Measurements from ENCODE around the gene TIAM1. TPM values are rescaled to one million over a fixed set of nuclear protein-coding genes. Genes with fewer than 3 reads are reported as not detected.

Gene TIAM1
- total and polyA plus RNA-seq, 11 donors, result 0.31 to 9.4 (median 1.1) TPM

DNA sequence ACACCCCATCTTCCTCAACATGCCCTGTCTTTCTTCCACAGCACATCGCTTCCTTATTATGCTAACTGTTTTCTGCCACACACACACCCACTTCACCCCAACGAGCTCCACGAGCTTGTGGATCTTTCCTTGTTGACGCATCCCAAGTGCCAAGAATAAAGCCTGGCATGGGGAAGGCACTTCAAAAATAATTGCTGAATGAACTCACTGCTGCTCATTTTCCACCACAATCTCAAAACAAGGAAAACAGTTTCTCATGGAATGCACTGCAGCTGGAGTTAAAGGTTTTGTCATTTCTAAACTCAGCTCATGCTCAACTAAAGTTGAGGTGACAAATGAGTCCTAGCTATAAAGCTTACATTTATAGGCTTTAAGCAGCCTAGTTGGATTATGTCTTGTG is 86.0 kb downstream of the TIAM1 start:
- 73 to 79% (median 77%) methylated on average over 4 of the region's 4 CpGs for WGBS, 4 donors
- H3K27ac ChIP-seq, result no peak overlapping the region
- TF ChIP-seq, protein P1, sequence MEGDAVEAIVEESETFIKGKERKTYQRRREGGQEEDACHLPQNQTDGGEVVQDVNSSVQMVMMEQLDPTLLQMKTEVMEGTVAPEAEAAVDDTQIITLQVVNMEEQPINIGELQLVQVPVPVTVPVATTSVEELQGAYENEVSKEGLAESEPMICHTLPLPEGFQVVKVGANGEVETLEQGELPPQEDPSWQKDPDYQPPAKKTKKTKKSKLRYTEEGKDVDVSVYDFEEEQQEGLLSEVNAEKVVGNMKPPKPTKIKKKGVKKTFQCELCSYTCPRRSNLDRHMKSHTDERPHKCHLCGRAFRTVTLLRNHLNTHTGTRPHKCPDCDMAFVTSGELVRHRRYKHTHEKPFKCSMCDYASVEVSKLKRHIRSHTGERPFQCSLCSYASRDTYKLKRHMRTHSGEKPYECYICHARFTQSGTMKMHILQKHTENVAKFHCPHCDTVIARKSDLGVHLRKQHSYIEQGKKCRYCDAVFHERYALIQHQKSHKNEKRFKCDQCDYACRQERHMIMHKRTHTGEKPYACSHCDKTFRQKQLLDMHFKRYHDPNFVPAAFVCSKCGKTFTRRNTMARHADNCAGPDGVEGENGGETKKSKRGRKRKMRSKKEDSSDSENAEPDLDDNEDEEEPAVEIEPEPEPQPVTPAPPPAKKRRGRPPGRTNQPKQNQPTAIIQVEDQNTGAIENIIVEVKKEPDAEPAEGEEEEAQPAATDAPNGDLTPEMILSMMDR (IDR thresholded peaks at IDR 0.05), result no peak
- TF ChIP-seq POLR2A (IDR thresholded peaks at IDR 0.05), result no peak
- H3K4me1 ChIP-seq, result peaks cover 0 to 8% (median 0%) of the 10 kb centered on the region in 12 donors
- ATAC-seq (no peak), DNase-seq (no peak)
- intact Hi-C loops (cut with DNase I), result no loop called here
- H3K9me3 ChIP-seq, result no peaks in the 10 kb centered on the region
- H3K36me3 ChIP-seq, result no peaks in the 10 kb centered on the region
- H3K4me3 ChIP-seq, result no peak overlapping the region
- H3K27me3 ChIP-seq, result no peaks in the 10 kb centered on the region

DNA sequence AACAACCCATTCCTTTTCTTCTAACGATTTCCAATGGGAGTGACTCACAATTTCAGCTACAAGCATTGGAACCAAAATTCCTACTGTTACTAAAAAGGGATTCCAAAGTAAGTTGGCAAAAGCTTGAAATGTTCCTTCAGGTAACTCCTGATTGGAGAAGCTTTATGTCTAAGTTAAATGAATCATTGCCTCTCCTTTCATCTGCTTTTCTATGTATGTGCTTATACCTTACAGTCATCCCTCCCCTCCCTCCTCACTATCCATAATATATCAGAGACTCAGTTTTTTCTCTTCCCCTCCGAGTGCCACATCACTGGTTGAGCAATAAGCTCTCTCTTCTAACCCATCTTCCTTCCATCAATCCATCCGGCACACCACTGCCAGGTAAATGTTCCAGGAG is 86.8 kb downstream of the TIAM1 start:
- Histone ChIP-seq H3K27ac (no peak overlapping the region), H3K9me3 (no peaks in the 10 kb centered on the region), H3K27me3 (no peaks in the 10 kb centered on the region), H3K36me3 (no peaks in the 10 kb centered on the region), H3K4me1 (peaks cover 0 to 3% (median 0%) of the 10 kb centered on the region in 12 donors), H3K4me3 (no peak overlapping the region)
- 86 to 88% (median 87%) methylated on average over 3 of the region's 3 CpGs for WGBS, 4 donors
- ATAC-seq, result no peak
- intact Hi-C loops (cut with DNase I), result no loop called here
- no peak for TF ChIP-seq POLR2A (IDR thresholded peaks at IDR 0.05)
- TF ChIP-seq, protein P1 (IDR thresholded peaks at IDR 0.05), result no peak
- DNase-seq, result no peak

DNA sequence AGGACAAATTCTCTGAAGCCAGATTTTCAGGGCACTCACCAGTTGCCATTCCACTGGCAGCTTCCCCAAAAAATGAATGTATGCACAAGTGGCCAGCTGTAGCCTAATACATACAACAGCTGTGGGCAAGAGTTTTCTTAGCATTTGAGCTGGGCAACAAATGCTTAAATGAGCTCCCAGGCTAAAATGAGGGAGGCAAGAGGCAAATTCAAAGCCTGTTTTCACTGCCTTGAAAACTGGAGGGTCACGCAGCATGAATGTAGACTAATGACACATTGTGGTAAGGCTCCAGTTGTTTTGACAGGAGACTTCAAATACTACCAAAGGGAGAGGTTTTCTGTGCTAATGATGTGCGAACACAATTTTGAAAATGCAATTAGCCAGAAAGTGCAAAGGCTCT is 88.2 kb downstream of the TIAM1 start:
- no peaks in the 10 kb centered on the region for H3K9me3 ChIP-seq
- no peaks in the 10 kb centered on the region for H3K4me1 ChIP-seq
- TF ChIP-seq, protein P1 (IDR thresholded peaks at IDR 0.05), result no peak
- no peak for TF ChIP-seq POLR2A (IDR thresholded peaks at IDR 0.05)
- no peaks in the 10 kb centered on the region for H3K27me3 ChIP-seq
- intact Hi-C loops (cut with DNase I), result no loop called here
- H3K27ac ChIP-seq, result no peak overlapping the region
- no peak overlapping the region for H3K4me3 ChIP-seq
- DNase-seq, result no peak
- ATAC-seq, result no peak
- WGBS, 4 donors, result 93 to 98% (median 97%) methylated on average over 2 of the region's 2 CpGs
- no peaks in the 10 kb centered on the region for H3K36me3 ChIP-seq

DNA sequence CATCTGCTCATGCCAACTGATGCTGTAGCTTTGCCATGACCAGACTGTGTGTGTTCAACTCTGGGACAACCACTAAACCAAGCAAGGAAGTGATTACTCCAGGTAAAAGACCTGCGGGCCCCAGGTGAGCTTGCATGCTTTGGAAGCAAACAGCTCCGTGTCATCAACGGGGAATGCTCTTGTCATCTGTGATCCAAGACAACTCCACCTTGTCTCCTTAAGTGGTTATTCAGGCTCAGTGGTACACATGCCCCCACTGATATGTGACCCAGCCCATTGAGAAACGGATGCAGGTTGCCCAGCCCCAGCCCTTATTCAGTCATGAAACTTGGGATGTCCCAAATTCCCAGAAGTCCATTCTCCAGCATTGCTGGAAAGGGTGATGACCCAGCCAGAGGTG is 89.0 kb downstream of the TIAM1 start:
- Histone ChIP-seq H3K27me3 (no peaks in the 10 kb centered on the region), H3K9me3 (no peaks in the 10 kb centered on the region), H3K4me1 (no peaks in the 10 kb centered on the region), H3K36me3 (no peaks in the 10 kb centered on the region), H3K27ac (no peak overlapping the region), H3K4me3 (no peak overlapping the region)
- DNase-seq (no peak), ATAC-seq (no peak)
- no peak for TF ChIP-seq POLR2A (IDR thresholded peaks at IDR 0.05)
- TF ChIP-seq, protein P1 (IDR thresholded peaks at IDR 0.05), result no peak
- intact Hi-C loops (cut with DNase I), result no loop called here
- WGBS, 4 donors, result 90 to 95% (median 94%) methylated on average over 4 of the region's 4 CpGs

All from heart left ventricle (tissue), 16 donors.